GM12875 (cell line): Measurements from ENCODE around the gene EHD4.

Source experiments
- H3K4me3 ChIP-seq: one replicate; pipeline ENCODE4 v1.5.1; 2011; ENCODE audit warnings: low read depth, low read length, control low read depth
- CTCF ChIP-seq: IDR thresholded peaks from 2 replicates; pipeline ENCODE4 v1.5.1; 2011; ENCODE audit warnings: low read depth, mild to moderate bottlenecking, control low read depth, inconsistent platforms, low read length, moderate library complexity, borderline replicate concordance; ENCODE audit not compliant: insufficient read depth

The EHD4 gene

GRCh38 chr15:41984622-41985021 is 12.3 kb upstream of the EHD4 start:
- H3K4me3 ChIP-seq: no peak overlapping the region
- no peak for TF ChIP-seq CTCF

GRCh38 chr15:41983621-41984571 is 11.5 kb upstream of the EHD4 start:
- no peak for TF ChIP-seq CTCF
- no peak overlapping the region for H3K4me3 ChIP-seq

GRCh38 chr15:41983221-41983620 is 10.9 kb upstream of the EHD4 start:
- H3K4me3 ChIP-seq: no peak overlapping the region
- no peak for TF ChIP-seq CTCF

- no peak for TF ChIP-seq CTCF
Observed at GRCh38 chr15:41982133-41982930, 10.0 kb upstream of the EHD4 start.

GRCh38 chr15:41981371-41982132 is 9.2 kb upstream of the EHD4 start:
- no peak overlapping the region for H3K4me3 ChIP-seq
- no peak for TF ChIP-seq CTCF

More at GRCh38 chr15:41982133-41982930, 10.0 kb upstream of the EHD4 start:
- no peak overlapping the region for H3K4me3 ChIP-seq

GRCh38 chr15:41980654-41981323 is 8.4 kb upstream of the EHD4 start:
- no peak overlapping the region for H3K4me3 ChIP-seq
- no peak for TF ChIP-seq CTCF
